ENCODE data around the gene RAB11A. TPM values are rescaled to one million over a fixed set of nuclear protein-coding genes. Genes with fewer than 3 reads are reported as not detected.

RAB11A gene
- total RNA-seq, 2 experiments from 2014 or later, result 130 to 197 TPM

DNA sequence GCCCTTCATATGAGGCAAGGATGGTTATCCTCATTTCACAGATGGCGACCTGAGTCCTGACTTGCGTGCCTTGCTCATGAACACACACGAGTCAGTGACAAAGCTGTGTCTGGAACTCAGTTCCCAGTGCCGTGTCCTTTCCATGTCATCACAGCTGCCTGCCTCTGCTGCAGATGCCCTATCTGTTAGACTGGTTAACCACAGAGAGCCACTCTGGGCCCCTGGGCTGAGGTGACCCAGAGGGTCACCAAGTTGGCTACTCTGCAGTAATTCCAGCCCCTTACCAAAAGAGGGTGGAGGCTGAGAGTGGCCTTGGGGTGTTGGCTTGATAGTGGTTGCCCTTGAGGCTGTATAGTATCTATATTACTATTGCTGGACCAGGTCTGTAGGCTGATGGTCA, 41.0 kb downstream of the RAB11A start:
- CTCF ChIA-PET (ENCODE audit: unreplicated experiment), result no interaction called here
- no peaks in the 10 kb centered on the region for H3K9me2 ChIP-seq (ENCODE audit: insufficient read depth, low read length)
- H4K20me1 ChIP-seq (ENCODE audit: insufficient read depth, low read length), result no peaks in the 10 kb centered on the region
- no peaks in the 10 kb centered on the region for H3K9me3 ChIP-seq (ENCODE audit: low read length)
- POLR2A ChIA-PET, result interaction anchor here (0.7 kb wide), 1 partner anchor 38 kb away, joined by 3 read pairs; no protein-coding TSS in a partner anchor
- TF ChIP-seq, protein P1, sequence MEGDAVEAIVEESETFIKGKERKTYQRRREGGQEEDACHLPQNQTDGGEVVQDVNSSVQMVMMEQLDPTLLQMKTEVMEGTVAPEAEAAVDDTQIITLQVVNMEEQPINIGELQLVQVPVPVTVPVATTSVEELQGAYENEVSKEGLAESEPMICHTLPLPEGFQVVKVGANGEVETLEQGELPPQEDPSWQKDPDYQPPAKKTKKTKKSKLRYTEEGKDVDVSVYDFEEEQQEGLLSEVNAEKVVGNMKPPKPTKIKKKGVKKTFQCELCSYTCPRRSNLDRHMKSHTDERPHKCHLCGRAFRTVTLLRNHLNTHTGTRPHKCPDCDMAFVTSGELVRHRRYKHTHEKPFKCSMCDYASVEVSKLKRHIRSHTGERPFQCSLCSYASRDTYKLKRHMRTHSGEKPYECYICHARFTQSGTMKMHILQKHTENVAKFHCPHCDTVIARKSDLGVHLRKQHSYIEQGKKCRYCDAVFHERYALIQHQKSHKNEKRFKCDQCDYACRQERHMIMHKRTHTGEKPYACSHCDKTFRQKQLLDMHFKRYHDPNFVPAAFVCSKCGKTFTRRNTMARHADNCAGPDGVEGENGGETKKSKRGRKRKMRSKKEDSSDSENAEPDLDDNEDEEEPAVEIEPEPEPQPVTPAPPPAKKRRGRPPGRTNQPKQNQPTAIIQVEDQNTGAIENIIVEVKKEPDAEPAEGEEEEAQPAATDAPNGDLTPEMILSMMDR (conservative IDR thresholded peaks at IDR 0.05; ENCODE audit: low read length), result no peak
- intact Hi-C loops (cut with micrococcal nuclease; ENCODE audit: unreplicated experiment), result no loop called here
- no peak overlapping the region for H3K27ac ChIP-seq (ENCODE audit: low read depth, low read length, poor library complexity, severe bottlenecking)
- DNase-seq (ENCODE audit: low spot score), result no peak
- peaks cover 3% of the 10 kb centered on the region for H3K36me3 ChIP-seq (ENCODE audit: insufficient read depth, low read length)
- H3K4me1 ChIP-seq (ENCODE audit: insufficient read depth, low read length, poor library complexity, severe bottlenecking), result peaks cover 9% of the 10 kb centered on the region
- H3K4me2 ChIP-seq (ENCODE audit: low read length), result no peak overlapping the region
- no peak overlapping the region for H2AFZ ChIP-seq (ENCODE audit: low read length)
- no peak overlapping the region for H3K4me3 ChIP-seq (ENCODE audit: low read depth, low read length, poor library complexity, severe bottlenecking)
- no peaks in the 10 kb centered on the region for H3K79me2 ChIP-seq (ENCODE audit: insufficient read depth, low read depth, low read length)
- no TSS peak for BruUV-seq (replicated peaks)

DNA sequence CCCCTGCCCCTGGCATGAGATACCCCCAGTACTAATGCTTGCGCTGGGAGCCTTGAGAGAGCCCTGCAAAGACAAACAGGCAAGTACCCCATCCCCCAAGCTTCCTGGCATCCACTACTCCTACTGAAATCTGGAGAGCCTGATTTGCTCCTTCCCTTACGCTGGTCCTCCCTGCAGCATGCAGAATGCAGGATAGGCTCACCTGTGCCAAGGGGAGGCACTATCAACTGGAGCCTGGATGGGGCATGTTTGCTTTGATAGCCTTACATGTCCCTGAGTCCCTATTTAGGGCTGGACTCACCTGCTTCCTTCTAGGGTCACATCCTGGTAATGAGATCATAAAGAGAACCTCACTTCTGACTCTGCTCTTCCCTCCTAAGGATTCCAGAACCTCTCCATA, 42.9 kb downstream of the RAB11A start:
- CTCF ChIA-PET (ENCODE audit: unreplicated experiment), result interaction anchor here (0.5 to 1.1 kb wide), 2 partner anchors 36 to 313 kb away, joined by 3 read pairs; no protein-coding TSS in a partner anchor
- TF ChIP-seq, protein P1 (conservative IDR thresholded peaks at IDR 0.05; ENCODE audit: low read length), result no peak
- no peak for TF ChIP-seq EZH2phosphoT487 (IDR thresholded peaks at IDR 0.05; ENCODE audit: borderline replicate concordance, low read depth, low read length)
- no peak for DNase-seq (ENCODE audit: low spot score)
- peaks cover 28% of the 10 kb centered on the region for H3K4me1 ChIP-seq (ENCODE audit: insufficient read depth, low read length, poor library complexity, severe bottlenecking)
- H3K4me2 ChIP-seq (ENCODE audit: low read length), result no peak overlapping the region
- peaks cover 3% of the 10 kb centered on the region; the same call in 1 of the 2 replicates for H3K36me3 ChIP-seq (ENCODE audit: insufficient read depth, low read length)
- H3K27ac ChIP-seq (ENCODE audit: low read depth, low read length, poor library complexity, severe bottlenecking), result no peak overlapping the region
- H4K20me1 ChIP-seq (ENCODE audit: insufficient read depth, low read length), result no peaks in the 10 kb centered on the region
- H3K9me2 ChIP-seq (ENCODE audit: insufficient read depth, low read length), result no peaks in the 10 kb centered on the region
- H3K79me2 ChIP-seq (ENCODE audit: insufficient read depth, low read depth, low read length), result no peaks in the 10 kb centered on the region
- no peak overlapping the region for H3K4me3 ChIP-seq (ENCODE audit: low read depth, low read length, poor library complexity, severe bottlenecking)
- no peak overlapping the region for H2AFZ ChIP-seq (ENCODE audit: low read length)
- POLR2A ChIA-PET, result no interaction called here
- no peaks in the 10 kb centered on the region for H3K9me3 ChIP-seq (ENCODE audit: low read length)
- intact Hi-C loops (cut with micrococcal nuclease; ENCODE audit: unreplicated experiment), result no loop called here
- no TSS peak for BruUV-seq (replicated peaks)

- Histone ChIP-seq H3K4me2 (ENCODE audit: low read length) (no peak overlapping the region), H3K27ac (ENCODE audit: low read depth, low read length, poor library complexity, severe bottlenecking) (no peak overlapping the region), H3K4me1 (ENCODE audit: insufficient read depth, low read length, poor library complexity, severe bottlenecking) (peaks cover 30% of the 10 kb centered on the region), H3K9me2 (ENCODE audit: insufficient read depth, low read length) (no peaks in the 10 kb centered on the region), H3K9me3 (ENCODE audit: low read length) (no peaks in the 10 kb centered on the region), H2AFZ (ENCODE audit: low read length) (no peak overlapping the region), H3K79me2 (ENCODE audit: insufficient read depth, low read depth, low read length) (no peaks in the 10 kb centered on the region), H3K4me3 (ENCODE audit: low read depth, low read length, poor library complexity, severe bottlenecking) (no peak overlapping the region), H3K36me3 (ENCODE audit: insufficient read depth, low read length) (0 out of 2 replicates have a peak, but pooled peaks cover 3% of the 10 kb centered on the region), H4K20me1 (ENCODE audit: insufficient read depth, low read length) (no peaks in the 10 kb centered on the region)
- no TSS peak for BruUV-seq (replicated peaks)
- TF ChIP-seq EZH2phosphoT487 (IDR thresholded peaks at IDR 0.05; ENCODE audit: borderline replicate concordance, low read depth, low read length), result no peak
- TF ChIP-seq, protein P1 (conservative IDR thresholded peaks at IDR 0.05; ENCODE audit: low read length), result no peak
- intact Hi-C loops (cut with micrococcal nuclease; ENCODE audit: unreplicated experiment), result no loop called here
- ChIA-PET CTCF (ENCODE audit: unreplicated experiment) (no interaction called here), POLR2A (interaction anchor here (1.0 kb wide), 1 partner anchor 9 kb away, joined by 3 read pairs; no protein-coding TSS in a partner anchor)
- no peak for DNase-seq (ENCODE audit: low spot score)
Measured at GRCh38 chr15:65913631-65914199, 44.4 kb downstream of the RAB11A start.

Data from OCI-LY7 (cell line).